HFFc6 (cell line): ENCODE measurements around the gene TM4SF4. TPM values are rescaled to one million over a fixed set of nuclear protein-coding genes. Genes with fewer than 3 reads are reported as not detected.

ENCODE experiments used
- DNase-seq: peaks from one replicate; pipeline ENCODE4 v3.0.0-alpha.2; 2018
- H3K27ac Mint-ChIP-seq: 2 replicates; pipeline ENCODE4 v1.8.0; 2020; ENCODE audit warnings: mild to moderate bottlenecking, mixed read lengths
- H3K27me3 Mint-ChIP-seq: 2 replicates; pipeline ENCODE4 v1.8.0; 2021; ENCODE audit warnings: mild to moderate bottlenecking, moderate library complexity, mixed read lengths; ENCODE audit not compliant: insufficient read depth
- H3K36me3 Mint-ChIP-seq: 2 replicates; pipeline ENCODE4 v1.8.0; 2021; ENCODE audit warnings: low read depth, mixed read lengths
- H3K4me1 Mint-ChIP-seq: 2 replicates; pipeline ENCODE4 v1.8.0; 2020; ENCODE audit warnings: low read depth, mixed read lengths
- H3K4me3 Mint-ChIP-seq: 2 replicates; pipeline ENCODE4 v1.8.0; 2020; ENCODE audit warnings: mild to moderate bottlenecking, moderate library complexity, mixed read lengths
- H3K9me3 Mint-ChIP-seq: 2 replicates; pipeline ENCODE4 v1.8.0; 2020; ENCODE audit warnings: mild to moderate bottlenecking, mixed read lengths
- total RNA-seq, 6 experiments: library from RNA; stranded (reverse); fragmentation: NEBNext Ultra II Directional; extraction: Animal tissue kit (Norgen Biotek cat#: 25700); gene quantifications; 2 replicates in 1 of 6; 3 replicates in 5 of 6; pipeline ENCODE4 v1.2.3, GENCODE V29; 2021
- TF ChIP-seq, protein P1 (sequence below): fragments of 200-600 bp; sonication (generic); IDR thresholded peaks from 2 replicates; pipeline ENCODE4 v1.5.0; 2021; ENCODE audit warnings: antibody characterized with exemption, mild to moderate bottlenecking

TM4SF4 gene
- total RNA-seq, 6 experiments from 2014 or later, result 0.25 to 1.3 (median 0.63) TPM

DNA sequence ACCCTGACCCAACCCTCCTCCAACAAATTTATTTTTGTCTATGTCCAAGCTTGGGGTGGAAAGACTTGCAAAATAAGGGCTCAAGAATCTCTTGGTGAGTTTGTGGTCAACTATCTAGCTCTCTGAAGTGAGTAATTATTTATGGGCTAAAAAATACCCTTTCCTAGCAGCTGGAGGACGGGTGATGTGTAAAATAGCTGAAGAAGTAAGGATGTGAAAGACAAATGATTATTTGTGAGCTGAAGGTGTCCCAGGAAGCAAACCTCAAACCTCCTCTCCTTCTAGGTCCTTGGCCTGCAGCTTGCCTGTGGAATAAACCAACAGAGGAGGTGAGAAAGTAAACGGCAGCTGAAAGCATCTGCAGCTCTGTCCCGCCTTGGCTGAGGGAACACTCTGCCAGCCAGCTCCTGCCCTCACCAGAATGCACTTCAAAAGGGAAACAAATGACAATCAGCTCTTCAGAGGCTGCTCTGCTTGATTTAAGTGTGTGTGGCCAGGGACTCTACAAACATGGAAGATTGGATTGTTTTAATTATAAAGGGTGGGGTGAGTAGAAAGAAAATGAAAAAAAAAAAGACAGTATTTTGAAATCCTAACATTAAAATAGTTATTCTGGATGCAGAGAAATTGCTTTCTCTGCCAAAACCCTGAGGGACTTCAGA, 60.3 kb downstream of the TM4SF4 start:
- Mint-ChIP-seq H3K9me3 (no peaks in the 10 kb centered on the region), H3K27ac (peak overlapping the region; percentile 84), H3K27me3 (no peaks in the 10 kb centered on the region), H3K36me3 (peaks cover 16% of the 10 kb centered on the region), H3K4me1 (peaks cover 88% of the 10 kb centered on the region), H3K4me3 (peak overlapping the region; percentile 84)
- DNase-seq, result peak; percentile 50
- TF ChIP-seq, protein P1, sequence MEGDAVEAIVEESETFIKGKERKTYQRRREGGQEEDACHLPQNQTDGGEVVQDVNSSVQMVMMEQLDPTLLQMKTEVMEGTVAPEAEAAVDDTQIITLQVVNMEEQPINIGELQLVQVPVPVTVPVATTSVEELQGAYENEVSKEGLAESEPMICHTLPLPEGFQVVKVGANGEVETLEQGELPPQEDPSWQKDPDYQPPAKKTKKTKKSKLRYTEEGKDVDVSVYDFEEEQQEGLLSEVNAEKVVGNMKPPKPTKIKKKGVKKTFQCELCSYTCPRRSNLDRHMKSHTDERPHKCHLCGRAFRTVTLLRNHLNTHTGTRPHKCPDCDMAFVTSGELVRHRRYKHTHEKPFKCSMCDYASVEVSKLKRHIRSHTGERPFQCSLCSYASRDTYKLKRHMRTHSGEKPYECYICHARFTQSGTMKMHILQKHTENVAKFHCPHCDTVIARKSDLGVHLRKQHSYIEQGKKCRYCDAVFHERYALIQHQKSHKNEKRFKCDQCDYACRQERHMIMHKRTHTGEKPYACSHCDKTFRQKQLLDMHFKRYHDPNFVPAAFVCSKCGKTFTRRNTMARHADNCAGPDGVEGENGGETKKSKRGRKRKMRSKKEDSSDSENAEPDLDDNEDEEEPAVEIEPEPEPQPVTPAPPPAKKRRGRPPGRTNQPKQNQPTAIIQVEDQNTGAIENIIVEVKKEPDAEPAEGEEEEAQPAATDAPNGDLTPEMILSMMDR, result no peak

DNA sequence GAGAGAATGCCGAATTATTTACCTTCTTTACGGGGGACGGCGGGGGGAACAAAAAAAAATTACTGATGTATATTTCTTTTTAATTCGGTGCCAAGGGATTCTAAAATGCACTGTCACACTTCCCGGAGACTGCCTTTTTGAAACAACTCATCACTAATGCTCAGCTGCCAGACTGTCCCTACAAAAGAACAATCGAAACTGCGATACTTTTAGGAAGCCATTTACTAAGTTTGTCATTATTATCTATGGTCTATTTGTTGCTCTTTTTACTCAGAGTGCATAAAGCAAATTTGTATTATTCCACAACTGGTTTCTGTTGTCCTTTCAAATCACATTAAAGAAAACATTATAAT, 60.8 kb downstream of the TM4SF4 start:
- Mint-ChIP-seq H3K4me3 (peak overlapping the region; percentile 84), H3K9me3 (no peaks in the 10 kb centered on the region), H3K27ac (peak overlapping the region; percentile 84), H3K36me3 (peaks cover 16% of the 10 kb centered on the region), H3K4me1 (peaks cover 93% of the 10 kb centered on the region), H3K27me3 (no peaks in the 10 kb centered on the region)
- TF ChIP-seq, protein P1, result no peak
- no peak for DNase-seq

DNA sequence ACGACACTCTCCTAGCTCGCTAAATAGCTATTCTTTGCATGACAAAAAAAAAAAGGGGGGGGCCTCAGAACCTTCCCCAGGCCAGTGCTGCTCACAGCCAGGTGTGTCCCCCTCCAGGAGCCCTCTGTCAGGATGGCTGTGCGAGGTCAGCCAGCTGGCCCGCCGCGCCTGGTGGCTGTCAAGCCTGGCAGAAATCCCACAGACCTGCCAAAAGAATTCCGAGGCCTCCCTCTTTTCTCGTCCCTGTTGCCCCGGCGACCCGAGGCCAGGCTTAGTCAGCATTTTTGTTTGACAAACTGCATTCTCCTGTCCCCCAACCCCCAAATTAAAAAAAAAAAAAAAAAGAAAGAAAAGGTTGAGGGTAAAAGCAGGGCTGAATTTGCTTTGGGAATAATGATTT, 61.9 kb downstream of the TM4SF4 start:
- peaks cover 95% of the 10 kb centered on the region for H3K4me1 Mint-ChIP-seq
- H3K9me3 Mint-ChIP-seq, result no peaks in the 10 kb centered on the region
- no peak for DNase-seq
- H3K4me3 Mint-ChIP-seq, result peak overlapping the region; percentile 55; the same call in 1 of the 2 replicates
- peaks cover 19% of the 10 kb centered on the region for H3K36me3 Mint-ChIP-seq
- TF ChIP-seq, protein P1, result no peak
- peak overlapping the region; percentile 84 for H3K27ac Mint-ChIP-seq
- no peaks in the 10 kb centered on the region for H3K27me3 Mint-ChIP-seq

DNA sequence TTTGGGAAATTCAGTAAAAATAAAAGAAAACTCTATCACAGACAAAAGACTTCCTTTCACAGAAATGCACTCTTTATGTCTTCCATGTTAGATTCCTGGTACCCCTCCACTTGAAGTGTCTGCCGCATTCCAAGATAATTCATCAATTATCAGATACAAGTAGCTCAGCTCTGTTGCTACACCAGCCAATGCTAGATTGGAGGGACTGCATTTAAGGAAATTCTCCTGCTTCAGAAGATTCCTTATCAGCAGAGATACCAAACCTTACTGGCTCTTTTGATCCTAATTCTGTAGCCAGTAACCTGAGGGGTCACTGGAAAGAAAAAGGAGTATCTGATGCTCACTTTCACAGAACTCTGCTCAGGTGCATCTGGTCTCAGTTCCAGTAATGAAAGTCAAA, 63.9 kb downstream of the TM4SF4 start:
- H3K36me3 Mint-ChIP-seq, result peaks cover 30% of the 10 kb centered on the region
- no peaks in the 10 kb centered on the region for H3K9me3 Mint-ChIP-seq
- peaks cover 2% of the 10 kb centered on the region; the same call in 1 of the 2 replicates for H3K27me3 Mint-ChIP-seq
- H3K4me3 Mint-ChIP-seq, result no peak overlapping the region
- no peak overlapping the region; the same call in 1 of the 2 replicates for H3K27ac Mint-ChIP-seq
- TF ChIP-seq, protein P1, result no peak
- H3K4me1 Mint-ChIP-seq, result peaks cover 94% of the 10 kb centered on the region
- DNase-seq, result no peak

DNA sequence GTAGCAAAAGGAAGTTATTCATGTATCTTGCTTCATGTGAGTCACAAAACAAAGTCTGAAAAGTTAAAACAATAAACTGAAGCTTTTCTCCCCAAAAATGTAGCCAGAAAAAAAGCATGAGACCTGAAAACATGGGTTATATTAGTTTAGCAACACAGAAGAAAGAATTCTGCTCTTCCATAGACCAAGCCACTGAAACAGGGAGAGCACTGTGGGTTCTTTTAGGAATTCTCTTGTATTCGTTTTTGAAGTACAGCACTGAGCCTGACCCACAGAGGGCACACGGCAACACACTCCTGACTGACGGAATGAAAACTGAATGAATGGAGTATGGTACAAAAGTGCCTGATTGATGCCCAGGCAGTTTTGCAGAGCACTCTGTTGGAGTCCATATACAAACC, 66.6 kb downstream of the TM4SF4 start:
- TF ChIP-seq, protein P1, result peak; percentile 24; the same call in 1 of the 2 replicates
- Mint-ChIP-seq H3K4me1 (peaks cover 77% of the 10 kb centered on the region), H3K27ac (peak overlapping the region; percentile 92), H3K36me3 (peaks cover 28% of the 10 kb centered on the region), H3K4me3 (peak overlapping the region; percentile 81), H3K27me3 (peaks cover 2% of the 10 kb centered on the region; the same call in 1 of the 2 replicates), H3K9me3 (no peaks in the 10 kb centered on the region)
- peak; percentile 30 for DNase-seq
